Lung microvascular endothelial cell (primary cell): Measurements from ENCODE around the gene ADGRL1. TPM values are rescaled to one million over a fixed set of nuclear protein-coding genes. Genes with fewer than 3 reads are reported as not detected.

Experiments used
- DNase-seq, 2 donors: peaks; one replicate each; pipeline versions ENCODE4 v3.0.0 to v3.0.0-alpha.2; 2010; ENCODE audit warnings: low read depth in 2 of 2
- total RNA-seq: library from RNA; depleted of rRNA; stranded (reverse); fragments of >200 nt; gene quantifications from 2 replicates; pipeline ENCODE4 v1.2.1, GENCODE V29; 2014

Gene ADGRL1
- total RNA-seq, 1 donor from 2014 or later: 5.4 TPM

- DNase-seq: no peak
These were observed 64.9 kb downstream of the ADGRL1 start for GRCh38 chr19:14141041-14141440.

- DNase-seq: no peak
These were observed 66.0 kb downstream of the ADGRL1 start for GRCh38 chr19:14139944-14140343.

DNA sequence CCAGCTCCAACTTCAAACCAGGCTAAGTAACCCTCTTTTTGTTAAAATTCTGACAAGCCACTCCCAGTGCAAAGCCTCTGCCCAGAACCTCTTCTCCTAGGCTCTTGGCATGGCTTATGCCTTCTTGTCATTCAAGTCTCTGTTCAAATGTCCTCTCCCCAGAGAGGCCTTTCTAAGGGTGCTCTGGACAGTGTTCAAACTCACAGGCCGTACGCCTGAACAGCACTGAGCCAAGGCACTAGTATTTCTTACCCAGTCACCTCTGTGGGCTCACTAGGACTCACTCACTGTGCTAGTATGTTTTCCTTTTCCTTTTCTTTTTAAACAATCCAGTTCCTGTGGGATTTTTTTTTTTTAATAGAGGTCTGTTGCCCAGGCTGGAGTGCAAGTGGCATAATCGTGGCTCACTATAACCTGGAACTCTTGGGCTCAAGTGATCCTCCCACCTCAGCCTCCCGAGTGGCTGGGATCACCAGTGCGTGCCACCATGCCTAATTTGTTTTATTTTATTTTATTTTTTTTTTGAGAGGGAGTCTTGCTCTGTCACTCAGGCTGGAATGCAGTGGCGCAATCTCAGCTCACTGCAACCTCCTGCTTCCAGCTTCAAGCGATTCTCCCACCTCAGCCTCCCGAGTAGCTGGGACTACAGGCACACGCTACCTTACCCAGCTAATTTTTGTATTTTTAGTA, 67.2 kb downstream of the ADGRL1 start:
- DNase-seq: peak in 1 of 2 donors; percentile 64

- peak; percentile 100 for DNase-seq
These were observed 69.3 kb downstream of the ADGRL1 start, which contains the start of gene ASF1B for GRCh38 chr19:14136509-14137281. Gene ASF1B, minus strand, starts transcription at chr19:14136589. Its CDS starts 133 bp downstream, at chr19:14136456.

- no peak for DNase-seq
These were observed 69.9 kb downstream of the ADGRL1 start for GRCh38 chr19:14135985-14136508.

DNA sequence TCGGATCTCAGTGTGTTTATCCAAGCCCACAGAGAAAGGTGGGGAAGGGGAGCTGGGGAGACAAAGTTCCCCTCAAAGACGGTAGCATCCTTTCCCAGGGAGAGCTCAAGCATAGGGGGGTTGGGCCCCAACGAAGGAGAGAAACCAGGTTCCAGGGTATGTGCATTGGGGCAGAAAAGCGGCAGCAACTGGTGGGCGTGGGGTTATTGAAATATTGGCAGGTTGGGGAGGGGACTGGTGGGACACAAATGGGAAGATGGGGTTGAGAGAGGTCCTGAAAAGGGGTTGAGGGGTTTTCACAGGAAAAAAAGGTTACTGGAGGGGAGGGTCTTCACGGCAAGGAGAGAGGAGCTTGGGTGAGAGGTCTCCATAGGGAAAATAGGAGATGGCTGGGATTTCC, 70.6 kb downstream of the ADGRL1 start:
- DNase-seq: no peak

- DNase-seq: no peak
These were observed 78.0 kb downstream of the ADGRL1 start for GRCh38 chr19:14127929-14128509.

DNA sequence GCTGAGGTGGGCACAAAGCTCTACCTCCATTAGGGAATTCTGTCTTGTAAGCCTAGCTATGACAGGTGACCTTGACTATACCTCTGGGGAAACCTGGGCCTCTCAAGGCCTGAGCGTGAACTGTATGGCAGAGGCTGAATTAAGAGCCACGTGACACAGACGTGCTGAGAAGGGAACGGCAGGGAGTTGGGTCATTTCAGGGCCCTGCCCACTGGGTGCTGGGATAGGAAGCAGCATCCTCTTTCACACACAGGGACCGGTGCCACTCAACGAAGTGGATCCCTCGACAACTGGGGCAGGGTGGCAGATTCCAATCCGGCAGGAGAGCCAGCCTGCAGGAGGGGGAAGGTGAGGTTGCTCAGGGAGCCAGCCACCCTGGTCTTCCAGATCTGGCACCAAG, 78.8 kb downstream of the ADGRL1 start:
- no peak for DNase-seq

- DNase-seq: no peak
These were observed 83.0 kb downstream of the ADGRL1 start for GRCh38 chr19:14122924-14123323.

DNA sequence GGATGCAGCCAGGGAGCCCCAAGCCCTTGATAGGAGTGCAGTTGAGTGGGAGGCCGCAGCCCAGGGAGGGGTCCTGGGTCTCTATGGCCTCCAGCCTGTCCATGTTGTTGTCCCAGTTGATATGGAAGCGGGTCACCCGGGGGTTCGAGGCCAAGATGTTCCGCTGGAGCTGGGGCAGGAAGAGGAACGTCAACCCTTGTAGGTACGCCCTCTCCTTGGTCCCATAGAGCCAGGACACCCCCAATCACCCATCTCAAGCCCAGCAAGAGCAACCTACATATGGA, 85.5 kb downstream of the ADGRL1 start:
- no peak for DNase-seq

GRCh38 chr19:14119644-14120496, 86.1 kb downstream of the ADGRL1 start:
- no peak for DNase-seq

DNA sequence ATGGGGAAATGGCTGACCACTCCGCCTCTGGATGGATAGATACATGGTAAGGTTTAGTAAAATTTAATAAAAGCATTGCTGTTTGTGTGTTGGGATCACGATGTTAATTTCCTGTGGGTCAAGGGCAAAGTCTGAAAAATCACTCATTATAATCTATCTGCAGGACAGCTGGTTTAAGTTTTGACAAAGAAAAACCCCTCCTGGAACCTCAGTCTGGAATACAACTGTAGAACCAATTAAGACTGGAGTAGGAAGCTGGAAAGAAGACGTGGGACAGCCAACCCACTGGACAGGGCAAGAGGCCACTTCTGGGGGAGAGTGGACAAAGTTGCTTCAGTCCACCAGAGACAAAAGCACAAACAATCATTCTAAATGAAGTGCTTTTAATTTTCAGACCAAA, 86.8 kb downstream of the ADGRL1 start:
- no peak for DNase-seq

DNA sequence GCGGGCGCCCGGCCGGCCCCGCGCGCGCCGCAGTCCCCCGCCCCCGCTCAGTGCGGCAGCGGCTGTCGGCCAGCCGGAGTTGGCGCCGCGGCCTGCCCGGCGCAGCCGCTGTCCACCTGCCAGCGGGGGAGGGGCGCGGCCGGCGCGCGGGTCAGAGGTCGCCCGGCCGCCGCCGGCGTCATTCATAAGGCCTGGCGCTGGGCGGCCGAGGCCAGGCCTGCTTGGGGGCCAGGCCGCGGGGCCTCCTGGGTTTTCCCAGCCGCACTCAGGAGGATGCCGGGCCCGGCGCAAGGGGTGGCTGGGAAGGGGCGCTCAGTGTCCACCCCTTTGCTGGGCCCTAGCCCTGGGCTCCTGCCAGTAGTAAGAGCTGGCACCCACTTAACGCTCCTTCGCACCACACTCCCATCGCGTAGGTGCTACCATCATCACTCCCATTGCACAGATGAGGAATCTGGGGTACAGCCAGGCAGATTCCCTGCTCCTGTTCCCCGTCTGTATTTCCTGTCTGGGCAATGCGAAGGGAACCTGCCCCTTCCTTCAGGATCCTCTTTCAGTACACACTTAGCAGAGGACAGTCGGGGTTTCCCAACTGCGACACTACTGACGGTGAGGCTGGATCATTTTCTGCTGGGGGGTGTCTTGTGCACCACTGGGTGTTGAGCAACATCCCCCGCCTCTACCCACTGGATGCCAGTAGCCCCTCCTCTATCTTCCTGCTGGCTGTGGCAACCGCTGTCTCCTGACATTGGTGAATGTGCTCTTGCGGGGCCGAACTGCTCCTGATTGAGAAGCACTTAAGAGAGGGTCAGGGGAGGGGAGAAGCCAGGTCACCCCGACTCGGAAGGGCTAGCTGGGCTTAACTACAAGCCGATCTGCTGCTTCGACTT, 87.6 kb downstream of the ADGRL1 start:
- DNase-seq: peak; percentile 80 to 89

- peak; percentile 99 to 100 for DNase-seq
These were observed 88.3 kb downstream of the ADGRL1 start, which contains the start of gene PRKACA for GRCh38 chr19:14117668-14118164. Gene PRKACA, minus strand, starts transcription at chr19:14117762. Its CDS starts 215 bp downstream, at chr19:14117547.

GRCh38 chr19:14116918-14117578, 88.9 kb downstream of the ADGRL1 start:
- no peak for DNase-seq

GRCh38 chr19:14116525-14116917, 89.4 kb downstream of the ADGRL1 start:
- DNase-seq: no peak

- DNase-seq: no peak
These were observed 90.2 kb downstream of the ADGRL1 start for GRCh38 chr19:14115756-14116155.

DNA sequence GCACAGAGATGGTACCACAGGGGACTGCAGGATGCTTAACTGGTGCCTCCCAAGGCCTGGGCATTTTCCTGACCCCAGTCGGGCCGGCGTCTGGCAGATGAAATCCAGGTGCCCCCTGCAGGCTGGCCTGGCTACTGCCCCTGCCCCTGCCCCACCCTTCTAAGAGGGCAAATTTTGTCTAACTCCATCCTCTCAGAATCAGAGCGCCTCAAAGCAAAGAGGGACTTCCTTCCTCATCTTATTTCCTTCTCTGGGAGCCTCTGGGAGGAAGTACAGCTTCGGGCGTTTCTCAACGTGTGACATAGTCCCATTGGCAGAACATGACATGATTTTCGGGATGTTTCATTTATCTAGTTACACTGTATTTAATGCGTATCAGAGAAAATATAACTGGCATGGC, 91.1 kb downstream of the ADGRL1 start:
- DNase-seq: peak; percentile 47 to 60

GRCh38 chr19:14114439-14114838, 91.5 kb downstream of the ADGRL1 start:
- DNase-seq: no peak
